Colon (tissue), 2 donors: Measurements from ENCODE around the gene GRK7.
"Not testable (repeated sequence)": the region's sequence is repeated elsewhere in the genome, so short reads cannot be mapped to it uniquely, and the experiment has no call there.

ENCODE experiments used
- FAIRE-seq: peaks from 2 replicates; lab custom pipeline; 2012; peaks lifted over from hg19 to GRCh38; lab: Jason Lieb, UNC
- donor health status: control.
- donor health status: control.

The GRK7 gene

GRCh38 chr3:141796081-141796888, 33.1 kb downstream of the GRK7 start:
- no peak for FAIRE-seq

- no peak for FAIRE-seq
These were observed 33.9 kb downstream of the GRK7 start for GRCh38 chr3:141796889-141797781.

GRCh38 chr3:141797819-141798447, 34.7 kb downstream of the GRK7 start:
- no peak for FAIRE-seq

GRCh38 chr3:141798448-141798845, 35.2 kb downstream of the GRK7 start:
- FAIRE-seq: no peak

GRCh38 chr3:141802316-141803077, 39.3 kb downstream of the GRK7 start:
- FAIRE-seq: no peak

GRCh38 chr3:141803538-141803937, 40.3 kb downstream of the GRK7 start:
- not testable (repeated sequence) for FAIRE-seq

- FAIRE-seq: no peak
These were observed 41.2 kb downstream of the GRK7 start for GRCh38 chr3:141804447-141804777.

GRCh38 chr3:141804778-141805639, 41.8 kb downstream of the GRK7 start:
- no peak for FAIRE-seq

- FAIRE-seq: no peak
These were observed 44.2 kb downstream of the GRK7 start for GRCh38 chr3:141807277-141808033.

GRCh38 chr3:141808586-141808985, 45.4 kb downstream of the GRK7 start:
- no peak for FAIRE-seq

GRCh38 chr3:141810161-141810560, 47.0 kb downstream of the GRK7 start:
- FAIRE-seq: no peak

- FAIRE-seq: no peak
These were observed 48.1 kb downstream of the GRK7 start for GRCh38 chr3:141811348-141811747.

GRCh38 chr3:141812084-141812483, 48.9 kb downstream of the GRK7 start:
- no peak for FAIRE-seq

GRCh38 chr3:141812586-141812985, 49.4 kb downstream of the GRK7 start:
- FAIRE-seq: no peak
